Effector memory CD4-positive, alpha-beta T cell (primary cell): ENCODE data around the gene YAP1.

Experiments
- DNase-seq, 3 donors: peaks; one replicate each; pipeline ENCODE4 v3.0.0-alpha.2; 2020
- H3K27ac ChIP-seq: 2 replicates; pipeline ENCODE4 v1.7.0; 2013; ENCODE audit warnings: mild to moderate bottlenecking, low read length, moderate library complexity; ENCODE audit not compliant: insufficient read depth, poor library complexity, severe bottlenecking
- H3K27me3 ChIP-seq: replicated peaks from 2 replicates; pipeline ENCODE4 v1.7.0; 2013; ENCODE audit warnings: mild to moderate bottlenecking, low read length; ENCODE audit not compliant: insufficient read depth, control insufficient read depth, poor library complexity, severe bottlenecking
- H3K36me3 ChIP-seq: 2 replicates; pipeline ENCODE4 v1.7.0; 2013; ENCODE audit warnings: mild to moderate bottlenecking, low read length, moderate library complexity; ENCODE audit not compliant: control insufficient read depth, insufficient read depth
- H3K4me1 ChIP-seq: 2 replicates; pipeline ENCODE4 v1.7.0; 2013; ENCODE audit warnings: low read length, mild to moderate bottlenecking; ENCODE audit not compliant: control insufficient read depth, insufficient read depth, poor library complexity, severe bottlenecking
- H3K4me3 ChIP-seq: 2 replicates; pipeline ENCODE4 v1.7.0; 2013; ENCODE audit warnings: low read length, low read depth, mild to moderate bottlenecking; ENCODE audit not compliant: insufficient read depth, poor library complexity, severe bottlenecking
- H3K9me3 ChIP-seq: 2 replicates; pipeline ENCODE4 v1.7.0; 2013; ENCODE audit warnings: mild to moderate bottlenecking, low read length, moderate library complexity; ENCODE audit not compliant: control insufficient read depth

Gene YAP1

GRCh38 chr11:102116453-102117205 is 6.4 kb downstream of the YAP1 start:
- Histone ChIP-seq H3K4me1 (peaks cover 3% of the 10 kb centered on the region), H3K36me3 (no peaks in the 10 kb centered on the region), H3K9me3 (no peaks in the 10 kb centered on the region), H3K4me3 (no peak overlapping the region), H3K27ac (no peak overlapping the region), H3K27me3 (peaks cover 6% of the 10 kb centered on the region)
- no peak for DNase-seq

DNA sequence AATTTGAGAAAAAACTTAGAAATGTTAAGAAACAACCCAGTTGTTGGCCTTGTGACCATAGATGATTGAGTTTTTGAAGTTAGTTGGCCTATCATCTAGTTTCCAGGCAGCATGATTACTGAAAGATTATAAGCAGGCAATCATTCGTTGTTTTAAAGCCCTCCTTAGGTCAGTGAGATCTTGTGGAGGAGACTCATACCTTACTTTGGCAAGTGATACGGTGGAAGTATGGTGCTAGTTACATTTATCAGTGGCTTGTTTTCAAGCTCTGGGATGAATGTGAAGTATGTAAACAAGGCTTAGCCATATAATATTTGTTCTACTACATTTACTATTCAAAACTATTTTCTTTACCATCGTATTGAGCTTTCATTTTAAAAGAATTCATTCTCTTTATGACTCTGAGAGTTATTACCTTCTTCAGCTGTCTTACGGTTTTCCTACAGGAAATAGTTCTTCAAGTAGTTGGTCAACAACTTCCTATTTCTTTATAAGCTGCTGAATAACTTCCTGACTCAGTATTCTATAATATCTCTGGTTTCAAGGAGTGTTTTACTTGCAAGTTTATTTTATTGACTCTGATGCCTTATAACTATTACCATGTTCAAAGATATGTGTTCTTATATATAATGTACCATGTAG is 7.3 kb downstream of the YAP1 start:
- Histone ChIP-seq H3K27me3 (peaks cover 6% of the 10 kb centered on the region), H3K4me3 (no peak overlapping the region), H3K27ac (no peak overlapping the region), H3K36me3 (no peaks in the 10 kb centered on the region), H3K9me3 (no peaks in the 10 kb centered on the region), H3K4me1 (no peaks in the 10 kb centered on the region)
- DNase-seq: no peak

GRCh38 chr11:102118937-102119336 is 8.7 kb downstream of the YAP1 start:
- H3K4me3 ChIP-seq: no peak overlapping the region
- DNase-seq: no peak
- H3K36me3 ChIP-seq: no peaks in the 10 kb centered on the region
- no peaks in the 10 kb centered on the region for H3K9me3 ChIP-seq
- no peak overlapping the region for H3K27ac ChIP-seq
- peaks cover 6% of the 10 kb centered on the region for H3K27me3 ChIP-seq
- no peaks in the 10 kb centered on the region for H3K4me1 ChIP-seq

- H3K27ac ChIP-seq: no peak overlapping the region
- peaks cover 2% of the 10 kb centered on the region for H3K27me3 ChIP-seq
- no peaks in the 10 kb centered on the region for H3K9me3 ChIP-seq
- H3K4me3 ChIP-seq: no peak overlapping the region
- H3K36me3 ChIP-seq: no peaks in the 10 kb centered on the region
- DNase-seq: no peak
- no peaks in the 10 kb centered on the region for H3K4me1 ChIP-seq
Observed at GRCh38 chr11:102119997-102120396, 9.8 kb downstream of the YAP1 start.

GRCh38 chr11:102120437-102120973 is 10.3 kb downstream of the YAP1 start:
- H3K27ac ChIP-seq: no peak overlapping the region
- DNase-seq: no peak
- H3K4me1 ChIP-seq: no peaks in the 10 kb centered on the region
- H3K9me3 ChIP-seq: no peaks in the 10 kb centered on the region
- no peaks in the 10 kb centered on the region for H3K36me3 ChIP-seq
- H3K27me3 ChIP-seq: no peaks in the 10 kb centered on the region
- H3K4me3 ChIP-seq: no peak overlapping the region

- H3K27me3 ChIP-seq: no peaks in the 10 kb centered on the region
Observed at GRCh38 chr11:102121329-102121728, 11.1 kb downstream of the YAP1 start.

GRCh38 chr11:102134597-102134996 is 24.4 kb downstream of the YAP1 start:
- Histone ChIP-seq H3K4me1 (no peaks in the 10 kb centered on the region), H3K27ac (no peak overlapping the region), H3K4me3 (no peak overlapping the region), H3K36me3 (no peaks in the 10 kb centered on the region), H3K27me3 (no peaks in the 10 kb centered on the region), H3K9me3 (no peaks in the 10 kb centered on the region)
- DNase-seq: no peak

More at GRCh38 chr11:102121329-102121728, 11.1 kb downstream of the YAP1 start:
- DNase-seq: no peak
- H3K4me3 ChIP-seq: no peak overlapping the region
- H3K27ac ChIP-seq: no peak overlapping the region
- H3K36me3 ChIP-seq: no peaks in the 10 kb centered on the region
- no peaks in the 10 kb centered on the region for H3K9me3 ChIP-seq
- H3K4me1 ChIP-seq: no peaks in the 10 kb centered on the region

GRCh38 chr11:102135256-102135655 is 25.0 kb downstream of the YAP1 start:
- H3K27me3 ChIP-seq: no peaks in the 10 kb centered on the region
- no peaks in the 10 kb centered on the region for H3K4me1 ChIP-seq
- no peak overlapping the region for H3K27ac ChIP-seq
- no peak for DNase-seq
- no peak overlapping the region for H3K4me3 ChIP-seq
- no peaks in the 10 kb centered on the region for H3K9me3 ChIP-seq
- H3K36me3 ChIP-seq: no peaks in the 10 kb centered on the region

GRCh38 chr11:102138223-102138622 is 28.0 kb downstream of the YAP1 start:
- Histone ChIP-seq H3K36me3 (no peaks in the 10 kb centered on the region), H3K4me3 (no peak overlapping the region), H3K27me3 (no peaks in the 10 kb centered on the region), H3K9me3 (no peaks in the 10 kb centered on the region), H3K4me1 (no peaks in the 10 kb centered on the region), H3K27ac (no peak overlapping the region)
- no peak for DNase-seq

DNA sequence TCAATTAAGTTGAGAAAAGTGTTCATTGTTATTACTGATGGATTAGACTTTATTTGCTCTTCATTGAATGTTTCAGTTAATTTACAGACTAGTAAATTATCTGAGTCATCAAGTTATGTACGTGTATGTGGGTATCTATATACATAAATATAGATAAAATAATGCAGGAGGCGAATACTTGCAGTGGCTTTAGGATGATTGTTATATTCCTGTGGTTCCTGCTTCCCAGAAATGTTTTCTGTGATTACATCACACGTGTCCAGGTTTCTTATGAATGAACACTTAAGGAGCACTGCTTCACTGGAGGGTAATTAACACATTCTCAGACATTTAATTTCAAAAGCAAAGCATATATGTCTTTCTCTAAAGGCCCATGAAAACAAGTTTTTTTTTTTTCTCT is 28.4 kb downstream of the YAP1 start:
- Histone ChIP-seq H3K4me3 (no peak overlapping the region), H3K27ac (no peak overlapping the region)

More for the DNA sequence above, 28.4 kb downstream of the YAP1 start:
- DNase-seq: no peak
- H3K36me3 ChIP-seq: no peaks in the 10 kb centered on the region
- no peaks in the 10 kb centered on the region for H3K27me3 ChIP-seq
- H3K4me1 ChIP-seq: no peaks in the 10 kb centered on the region
- H3K9me3 ChIP-seq: no peaks in the 10 kb centered on the region
